OCI-LY7 (cell line): ENCODE data around the gene ASB13.

Experiments used
- CTCF ChIP-seq: fragments of 200-600 bp; sonication (generic); conservative IDR thresholded peaks from 2 replicates; pipeline ENCODE4 v1.5.1; 2014; ENCODE audit warnings: mild to moderate bottlenecking, antibody characterized with exemption, low read length, moderate library complexity, mixed read lengths
- EZH2phosphoT487 ChIP-seq: fragments of 200-600 bp; sonication (generic); IDR thresholded peaks from 2 replicates; pipeline ENCODE4 v1.6.1; 2018; ENCODE audit warnings: low read depth, borderline replicate concordance, mild to moderate bottlenecking, mixed run types, antibody characterized with exemption, low read length, moderate library complexity, mixed read lengths

GRCh38 chr10:5613481-5614154 is 52.8 kb downstream of the ASB13 start:
- TF ChIP-seq CTCF: no peak
- no peak for TF ChIP-seq EZH2phosphoT487
